CD4-positive, alpha-beta T cell treated with Interferon gamma for 1 hour (primary cell): ENCODE results near the gene ST6GALNAC2.

ENCODE experiments used
- DNase-seq: peaks from one replicate; pipeline ENCODE4 v3.0.0-alpha.2; 2020

Gene ST6GALNAC2

GRCh38 chr17:76553178-76553908 is 32.3 kb downstream of the ST6GALNAC2 start:
- no peak for DNase-seq

- DNase-seq: no peak
These were observed 34.0 kb downstream of the ST6GALNAC2 start for GRCh38 chr17:76551685-76552084.

GRCh38 chr17:76550712-76551615 is 34.7 kb downstream of the ST6GALNAC2 start:
- DNase-seq: no peak

- no peak for DNase-seq
These were observed 36.1 kb downstream of the ST6GALNAC2 start for GRCh38 chr17:76549539-76549938.

GRCh38 chr17:76549215-76549518 is 36.5 kb downstream of the ST6GALNAC2 start:
- no peak for DNase-seq

- DNase-seq: no peak
These were observed 37.1 kb downstream of the ST6GALNAC2 start for GRCh38 chr17:76548378-76549214.

- no peak for DNase-seq
These were observed 37.9 kb downstream of the ST6GALNAC2 start for GRCh38 chr17:76547642-76548202.

- DNase-seq: peak; percentile 64
These were observed 38.4 kb downstream of the ST6GALNAC2 start for GRCh38 chr17:76547183-76547641.

- no peak for DNase-seq
These were observed 39.0 kb downstream of the ST6GALNAC2 start for GRCh38 chr17:76546556-76547182.

GRCh38 chr17:76545918-76546555 is 39.6 kb downstream of the ST6GALNAC2 start:
- DNase-seq: no peak

GRCh38 chr17:76544546-76545365 is 40.9 kb downstream of the ST6GALNAC2 start:
- DNase-seq: no peak

- DNase-seq: no peak
These were observed 41.7 kb downstream of the ST6GALNAC2 start for GRCh38 chr17:76543826-76544545.

GRCh38 chr17:76543482-76543825 is 42.2 kb downstream of the ST6GALNAC2 start:
- no peak for DNase-seq

- no peak for DNase-seq
These were observed 42.7 kb downstream of the ST6GALNAC2 start for GRCh38 chr17:76542984-76543383.

- DNase-seq: no peak
These were observed 43.1 kb downstream of the ST6GALNAC2 start for GRCh38 chr17:76542566-76542971.

- no peak for DNase-seq
These were observed 43.8 kb downstream of the ST6GALNAC2 start for GRCh38 chr17:76541739-76542454.

- DNase-seq: peak; percentile 58
These were observed 45.0 kb downstream of the ST6GALNAC2 start for GRCh38 chr17:76540381-76541300.

GRCh38 chr17:76539631-76540271 is 45.9 kb downstream of the ST6GALNAC2 start, which contains the start of gene PRCD:
TSS of gene PRCD (plus strand) at chr17:76540044. CDS start at chr17:76540142, 98 bp downstream.
- DNase-seq: no peak
